DOHH2 (cell line): Measurements from ENCODE around the gene NUP98.
"Not testable (repeated sequence)": the region's sequence is repeated elsewhere in the genome, so short reads cannot be mapped to it uniquely, and the experiment has no call there.

Experiments used
- H3F3A ChIP-seq: fragments of 200-600 bp; sonication (generic), shearing (Covaris generic); 2 replicates; pipeline ENCODE4 v1.6.0; 2016; ENCODE audit warnings: antibody characterized with exemption, mild to moderate bottlenecking; ENCODE audit not compliant: control insufficient read depth, insufficient read depth
- H3K27ac ChIP-seq: fragments of 200-600 bp; sonication (generic); 2 replicates; pipeline ENCODE4 v1.5.1; 2014; ENCODE audit warnings: low read depth, mild to moderate bottlenecking, low read length, moderate library complexity
- H3K27me3 ChIP-seq: fragments of 200-600 bp; sonication (generic); 2 replicates; pipeline ENCODE4 v1.6.1; 2014; ENCODE audit warnings: mild to moderate bottlenecking, low read length, mixed read lengths; ENCODE audit not compliant: control insufficient read depth
- H3K36me3 ChIP-seq: fragments of 200-600 bp; sonication (generic); 2 replicates; pipeline ENCODE4 v1.6.1; 2014; ENCODE audit warnings: mild to moderate bottlenecking, low read length, moderate library complexity, mixed read lengths; ENCODE audit not compliant: control insufficient read depth
- H3K4me1 ChIP-seq: fragments of 200-600 bp; sonication (generic); 2 replicates; pipeline ENCODE4 v1.6.1; 2014; ENCODE audit warnings: mild to moderate bottlenecking, low read length, mixed read lengths; ENCODE audit not compliant: control insufficient read depth
- H3K4me2 ChIP-seq: fragments of 200-600 bp; sonication (generic); 2 replicates; pipeline ENCODE4 v1.6.0; 2014; ENCODE audit warnings: mild to moderate bottlenecking, low read length, moderate library complexity
- H3K4me3 ChIP-seq: fragments of 200-600 bp; sonication (generic); 2 replicates; pipeline ENCODE4 v1.5.1; 2014; ENCODE audit warnings: mild to moderate bottlenecking, low read length, mixed read lengths
- H3K79me2 ChIP-seq: fragments of 200-600 bp; sonication (generic); 2 replicates; pipeline ENCODE4 v1.6.1; 2014; ENCODE audit warnings: mild to moderate bottlenecking, low read length, mixed read lengths; ENCODE audit not compliant: control insufficient read depth
- H3K9me2 ChIP-seq: fragments of 200-600 bp; sonication (generic); replicated peaks from 2 replicates; pipeline ENCODE4 v1.6.1; 2014; ENCODE audit warnings: mild to moderate bottlenecking, low read length, mixed read lengths; ENCODE audit not compliant: control insufficient read depth
- H3K9me3 ChIP-seq: fragments of 200-600 bp; sonication (generic); 2 replicates; pipeline ENCODE4 v1.6.1; 2014; ENCODE audit warnings: antibody characterized with exemption, low read length, mixed read lengths; ENCODE audit not compliant: control insufficient read depth, insufficient read depth
- H4K20me1 ChIP-seq: fragments of 200-600 bp; sonication (generic); 2 replicates; pipeline ENCODE4 v1.6.0; 2014; ENCODE audit warnings: low read depth, mild to moderate bottlenecking, antibody characterized with exemption, low read length, moderate library complexity; ENCODE audit not compliant: control insufficient read depth, insufficient read depth
- EZH2phosphoT487 ChIP-seq: fragments of 200-600 bp; sonication (generic); IDR thresholded peaks from 2 replicates; pipeline ENCODE4 v1.6.1; 2017; ENCODE audit warnings: borderline replicate concordance, mild to moderate bottlenecking, antibody characterized with exemption, low read length, moderate library complexity, mixed read lengths
- TF ChIP-seq, protein P1 (sequence below): fragments of 200-600 bp; sonication (generic); IDR thresholded peaks from one replicate; pipeline ENCODE4 v1.5.1; 2014; ENCODE audit warnings: antibody characterized with exemption, mild to moderate bottlenecking, low read depth, low read length; ENCODE audit not compliant: poor library complexity, severe bottlenecking

Gene NUP98

DNA sequence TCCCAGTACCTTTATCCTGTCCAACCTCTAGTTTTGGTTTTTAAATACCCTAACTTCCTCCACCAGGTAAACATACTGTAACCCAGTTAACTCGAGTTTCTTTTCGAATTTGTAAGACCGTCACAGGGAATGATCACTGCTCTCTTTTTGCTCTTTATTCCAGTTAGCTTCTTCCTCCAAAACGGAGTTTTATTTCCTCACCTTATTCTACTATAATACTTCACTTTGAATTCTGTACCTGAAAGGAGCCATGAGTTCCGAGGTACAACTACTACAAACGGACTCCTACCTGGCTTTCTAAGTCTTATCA is 1.4 kb downstream of the NUP98 start:
- no peak for TF ChIP-seq EZH2phosphoT487
- TF ChIP-seq, protein P1, sequence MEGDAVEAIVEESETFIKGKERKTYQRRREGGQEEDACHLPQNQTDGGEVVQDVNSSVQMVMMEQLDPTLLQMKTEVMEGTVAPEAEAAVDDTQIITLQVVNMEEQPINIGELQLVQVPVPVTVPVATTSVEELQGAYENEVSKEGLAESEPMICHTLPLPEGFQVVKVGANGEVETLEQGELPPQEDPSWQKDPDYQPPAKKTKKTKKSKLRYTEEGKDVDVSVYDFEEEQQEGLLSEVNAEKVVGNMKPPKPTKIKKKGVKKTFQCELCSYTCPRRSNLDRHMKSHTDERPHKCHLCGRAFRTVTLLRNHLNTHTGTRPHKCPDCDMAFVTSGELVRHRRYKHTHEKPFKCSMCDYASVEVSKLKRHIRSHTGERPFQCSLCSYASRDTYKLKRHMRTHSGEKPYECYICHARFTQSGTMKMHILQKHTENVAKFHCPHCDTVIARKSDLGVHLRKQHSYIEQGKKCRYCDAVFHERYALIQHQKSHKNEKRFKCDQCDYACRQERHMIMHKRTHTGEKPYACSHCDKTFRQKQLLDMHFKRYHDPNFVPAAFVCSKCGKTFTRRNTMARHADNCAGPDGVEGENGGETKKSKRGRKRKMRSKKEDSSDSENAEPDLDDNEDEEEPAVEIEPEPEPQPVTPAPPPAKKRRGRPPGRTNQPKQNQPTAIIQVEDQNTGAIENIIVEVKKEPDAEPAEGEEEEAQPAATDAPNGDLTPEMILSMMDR, result no peak
- no peak overlapping the region for H3K27ac ChIP-seq
- no peaks in the 10 kb centered on the region for H3F3A ChIP-seq
- peaks cover 28% of the 10 kb centered on the region for H3K4me1 ChIP-seq
- peak overlapping the region; percentile 91 for H3K4me2 ChIP-seq
- peak overlapping the region; percentile 93 for H3K4me3 ChIP-seq
- H3K9me2 ChIP-seq, result no peaks in the 10 kb centered on the region
- H3K36me3 ChIP-seq, result peaks cover 57% of the 10 kb centered on the region
- H3K79me2 ChIP-seq, result peaks cover 83% of the 10 kb centered on the region
- H3K27me3 ChIP-seq, result no peaks in the 10 kb centered on the region
- H4K20me1 ChIP-seq, result peaks cover 24% of the 10 kb centered on the region
- H3K9me3 ChIP-seq, result no peaks in the 10 kb centered on the region

DNA sequence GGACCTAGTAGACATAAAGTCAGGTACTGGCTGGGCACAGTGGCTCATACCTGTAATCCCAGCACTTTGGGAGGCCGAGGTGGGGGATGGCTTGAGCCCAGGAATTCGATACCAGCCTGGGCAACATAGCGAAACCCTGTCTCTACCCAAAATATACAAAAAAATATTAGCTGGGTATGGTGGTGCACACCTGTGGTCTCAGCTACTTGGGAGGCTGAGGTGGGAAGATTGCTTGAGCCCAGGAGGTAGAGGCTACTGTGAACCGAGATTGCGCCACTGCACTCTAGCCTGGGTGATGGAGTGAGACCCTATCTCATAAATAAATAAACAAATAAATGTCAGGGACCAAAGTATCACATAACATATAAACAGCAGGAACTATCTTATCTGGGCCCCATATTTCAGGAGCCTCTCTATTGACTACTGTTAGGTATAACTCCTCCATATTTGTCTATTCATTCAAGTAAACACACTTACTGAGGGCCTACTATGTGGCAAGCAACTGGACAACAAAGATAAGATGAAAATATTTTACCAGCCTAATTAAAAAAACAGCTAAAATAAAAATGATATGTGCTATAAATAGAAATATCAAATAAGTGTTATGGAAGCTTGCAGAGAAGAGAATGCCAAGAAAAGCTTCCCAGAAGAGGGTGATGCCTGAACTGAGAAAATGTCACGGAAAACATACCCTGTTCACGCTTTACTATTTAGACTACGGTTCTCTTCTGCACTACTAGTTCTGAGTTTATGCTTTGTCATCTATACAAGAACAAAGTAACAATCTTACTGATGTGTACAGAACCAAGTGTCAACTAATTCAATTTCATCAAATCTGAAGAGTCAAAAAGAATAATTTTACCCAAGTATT is 2.0 kb downstream of the NUP98 start:
- Histone ChIP-seq H3K4me3 (peak overlapping the region; percentile 93), H3K27ac (no peak overlapping the region), H3K4me1 (peaks cover 28% of the 10 kb centered on the region), H3K4me2 (peak overlapping the region; percentile 91), H3K27me3 (no peaks in the 10 kb centered on the region), H3K36me3 (peaks cover 61% of the 10 kb centered on the region), H4K20me1 (peaks cover 24% of the 10 kb centered on the region), H3K9me3 (no peaks in the 10 kb centered on the region), H3K79me2 (peaks cover 89% of the 10 kb centered on the region), H3F3A (no peaks in the 10 kb centered on the region), H3K9me2 (no peaks in the 10 kb centered on the region)
- TF ChIP-seq, protein P1, result no peak
- no peak for TF ChIP-seq EZH2phosphoT487

DNA sequence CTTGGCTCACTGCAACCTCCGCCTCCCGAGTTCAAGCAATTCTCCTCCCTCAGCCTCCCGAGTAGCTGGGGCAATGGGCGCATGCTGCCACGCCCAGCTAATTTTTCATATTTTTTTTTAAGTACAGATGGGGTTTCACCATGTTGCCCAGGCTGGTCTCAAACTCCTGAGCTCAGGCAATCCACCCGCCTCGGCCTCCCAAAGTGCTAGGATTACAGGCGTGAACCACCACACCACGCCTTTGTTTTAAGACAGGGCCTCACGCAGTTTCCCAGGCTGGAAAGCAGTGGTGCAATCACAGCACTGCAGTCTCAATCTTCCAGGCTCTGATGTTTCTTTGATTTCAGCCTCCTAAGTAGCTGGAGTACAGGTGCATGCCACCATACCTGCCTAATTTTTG is 3.0 kb downstream of the NUP98 start:
- H3K4me2 ChIP-seq, result not testable (repeated sequence)
- Histone ChIP-seq H4K20me1 (peaks cover 24% of the 10 kb centered on the region), H3K79me2 (peaks cover 93% of the 10 kb centered on the region)

DNA sequence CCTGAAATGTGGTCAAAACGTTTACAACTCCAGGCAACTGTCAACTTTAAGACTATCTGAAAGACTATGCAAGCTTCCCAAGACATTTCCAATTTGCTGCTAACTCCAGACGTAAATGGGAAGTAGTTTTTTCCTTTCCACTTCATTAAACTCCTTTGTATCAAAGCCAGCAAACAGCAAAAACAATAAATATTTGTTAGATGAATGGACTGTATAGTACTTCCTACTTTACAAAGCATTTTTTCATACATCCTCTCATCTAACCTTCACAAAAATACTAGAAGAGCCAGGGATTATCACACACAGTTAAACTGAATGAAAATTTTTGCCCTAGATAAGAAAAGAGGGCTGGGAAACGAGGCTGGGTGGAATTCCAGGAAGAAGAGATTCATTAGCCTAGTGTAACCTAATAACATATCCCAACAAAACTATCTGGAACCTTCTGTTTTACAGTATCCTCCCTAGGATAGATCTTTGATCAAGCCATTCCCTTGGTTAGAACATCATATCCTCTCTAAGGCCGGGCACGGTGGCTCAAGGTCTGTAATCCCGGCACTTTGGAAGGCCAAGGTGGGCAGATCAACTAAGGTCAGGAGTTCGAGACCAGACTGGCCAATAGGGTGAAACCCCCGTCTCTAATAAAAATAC is 10.4 kb downstream of the NUP98 start:
- H3K4me2 ChIP-seq, result peak overlapping the region; percentile 3
- H3K27ac ChIP-seq, result no peak overlapping the region
- H3F3A ChIP-seq, result 0 out of 2 replicates have a peak, but pooled peaks cover 4% of the 10 kb centered on the region
- H3K36me3 ChIP-seq, result peaks cover 71% of the 10 kb centered on the region
- peaks cover 100% of the 10 kb centered on the region for H3K79me2 ChIP-seq
- H3K9me2 ChIP-seq, result no peaks in the 10 kb centered on the region
- no peaks in the 10 kb centered on the region for H3K27me3 ChIP-seq
- peaks cover 14% of the 10 kb centered on the region; the same call in 1 of the 2 replicates for H4K20me1 ChIP-seq
- no peak overlapping the region for H3K4me3 ChIP-seq
- H3K9me3 ChIP-seq, result no peaks in the 10 kb centered on the region
- peaks cover 28% of the 10 kb centered on the region for H3K4me1 ChIP-seq
- no peak for TF ChIP-seq EZH2phosphoT487
- TF ChIP-seq, protein P1, result no peak

More for the DNA sequence above, 3.0 kb downstream of the NUP98 start:
- peaks cover 68% of the 10 kb centered on the region for H3K36me3 ChIP-seq
- not testable (repeated sequence) for H3K27me3 ChIP-seq, H3K9me2 ChIP-seq, H3K9me3 ChIP-seq, H3K4me3 ChIP-seq, H3K27ac ChIP-seq, H3F3A ChIP-seq
- peaks cover 28% of the 10 kb centered on the region for H3K4me1 ChIP-seq
